Neural cell (in vitro differentiated cells): ENCODE data around the gene ESRRB.

Source experiments
- EP300 ChIP-seq: fragments of 450-650 bp; conservative IDR thresholded peaks from 2 replicates; pipeline ENCODE4 v1.6.1; 2014; ENCODE audit warnings: antibody characterized with exemption, mild to moderate bottlenecking, moderate library complexity; ENCODE audit not compliant: poor library complexity, severe bottlenecking
- EZH2 ChIP-seq: fragments of 200-600, 300-800 bp; shearing (Covaris generic), sonication (generic); IDR thresholded peaks from 2 replicates; pipeline ENCODE4 v1.6.1; 2014; ENCODE audit warnings: antibody characterized with exemption, low read length, borderline replicate concordance, mild to moderate bottlenecking; ENCODE audit not compliant: insufficient read depth, poor library complexity, severe bottlenecking
- MXI1 ChIP-seq: fragments of 450-650 bp; conservative IDR thresholded peaks from 2 replicates; pipeline ENCODE4 v1.6.1; 2014; ENCODE audit warnings: antibody characterized with exemption, mild to moderate bottlenecking; ENCODE audit not compliant: poor library complexity, severe bottlenecking
- POLR2AphosphoS5 ChIP-seq: IDR thresholded peaks from 2 replicates; pipeline ENCODE4 v1.6.1; 2012
- RAD21 ChIP-seq: fragments of 450-650 bp; conservative IDR thresholded peaks from 2 replicates; pipeline ENCODE4 v1.6.1; 2014; ENCODE audit warnings: antibody characterized with exemption, mild to moderate bottlenecking, moderate library complexity
- SMC3 ChIP-seq: fragments of 450-650 bp; conservative IDR thresholded peaks from 2 replicates; pipeline ENCODE4 v1.6.1; 2014; ENCODE audit warnings: antibody characterized with exemption, mild to moderate bottlenecking, moderate library complexity; ENCODE audit not compliant: poor library complexity
- TAF1 ChIP-seq: IDR thresholded peaks from 2 replicates; pipeline ENCODE4 v1.6.1; 2012; ENCODE audit warnings: low read depth
- TF ChIP-seq, protein P1 (sequence below): fragments of 450-650 bp; IDR thresholded peaks from 2 replicates; pipeline ENCODE4 v1.5.1; 2014; ENCODE audit warnings: antibody characterized with exemption, mild to moderate bottlenecking, moderate library complexity; ENCODE audit not compliant: poor library complexity, severe bottlenecking
- TF ChIP-seq, protein P2 (sequence below): IDR thresholded peaks from 2 replicates; pipeline ENCODE4 v1.6.1; 2012; ENCODE audit warnings: borderline replicate concordance

- TF ChIP-seq POLR2AphosphoS5 = no peak
- TF ChIP-seq, protein P1, sequence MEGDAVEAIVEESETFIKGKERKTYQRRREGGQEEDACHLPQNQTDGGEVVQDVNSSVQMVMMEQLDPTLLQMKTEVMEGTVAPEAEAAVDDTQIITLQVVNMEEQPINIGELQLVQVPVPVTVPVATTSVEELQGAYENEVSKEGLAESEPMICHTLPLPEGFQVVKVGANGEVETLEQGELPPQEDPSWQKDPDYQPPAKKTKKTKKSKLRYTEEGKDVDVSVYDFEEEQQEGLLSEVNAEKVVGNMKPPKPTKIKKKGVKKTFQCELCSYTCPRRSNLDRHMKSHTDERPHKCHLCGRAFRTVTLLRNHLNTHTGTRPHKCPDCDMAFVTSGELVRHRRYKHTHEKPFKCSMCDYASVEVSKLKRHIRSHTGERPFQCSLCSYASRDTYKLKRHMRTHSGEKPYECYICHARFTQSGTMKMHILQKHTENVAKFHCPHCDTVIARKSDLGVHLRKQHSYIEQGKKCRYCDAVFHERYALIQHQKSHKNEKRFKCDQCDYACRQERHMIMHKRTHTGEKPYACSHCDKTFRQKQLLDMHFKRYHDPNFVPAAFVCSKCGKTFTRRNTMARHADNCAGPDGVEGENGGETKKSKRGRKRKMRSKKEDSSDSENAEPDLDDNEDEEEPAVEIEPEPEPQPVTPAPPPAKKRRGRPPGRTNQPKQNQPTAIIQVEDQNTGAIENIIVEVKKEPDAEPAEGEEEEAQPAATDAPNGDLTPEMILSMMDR = no peak
- no peak for TF ChIP-seq EZH2
- TF ChIP-seq, protein P2, sequence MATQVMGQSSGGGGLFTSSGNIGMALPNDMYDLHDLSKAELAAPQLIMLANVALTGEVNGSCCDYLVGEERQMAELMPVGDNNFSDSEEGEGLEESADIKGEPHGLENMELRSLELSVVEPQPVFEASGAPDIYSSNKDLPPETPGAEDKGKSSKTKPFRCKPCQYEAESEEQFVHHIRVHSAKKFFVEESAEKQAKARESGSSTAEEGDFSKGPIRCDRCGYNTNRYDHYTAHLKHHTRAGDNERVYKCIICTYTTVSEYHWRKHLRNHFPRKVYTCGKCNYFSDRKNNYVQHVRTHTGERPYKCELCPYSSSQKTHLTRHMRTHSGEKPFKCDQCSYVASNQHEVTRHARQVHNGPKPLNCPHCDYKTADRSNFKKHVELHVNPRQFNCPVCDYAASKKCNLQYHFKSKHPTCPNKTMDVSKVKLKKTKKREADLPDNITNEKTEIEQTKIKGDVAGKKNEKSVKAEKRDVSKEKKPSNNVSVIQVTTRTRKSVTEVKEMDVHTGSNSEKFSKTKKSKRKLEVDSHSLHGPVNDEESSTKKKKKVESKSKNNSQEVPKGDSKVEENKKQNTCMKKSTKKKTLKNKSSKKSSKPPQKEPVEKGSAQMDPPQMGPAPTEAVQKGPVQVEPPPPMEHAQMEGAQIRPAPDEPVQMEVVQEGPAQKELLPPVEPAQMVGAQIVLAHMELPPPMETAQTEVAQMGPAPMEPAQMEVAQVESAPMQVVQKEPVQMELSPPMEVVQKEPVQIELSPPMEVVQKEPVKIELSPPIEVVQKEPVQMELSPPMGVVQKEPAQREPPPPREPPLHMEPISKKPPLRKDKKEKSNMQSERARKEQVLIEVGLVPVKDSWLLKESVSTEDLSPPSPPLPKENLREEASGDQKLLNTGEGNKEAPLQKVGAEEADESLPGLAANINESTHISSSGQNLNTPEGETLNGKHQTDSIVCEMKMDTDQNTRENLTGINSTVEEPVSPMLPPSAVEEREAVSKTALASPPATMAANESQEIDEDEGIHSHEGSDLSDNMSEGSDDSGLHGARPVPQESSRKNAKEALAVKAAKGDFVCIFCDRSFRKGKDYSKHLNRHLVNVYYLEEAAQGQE = no peak
- no peak for TF ChIP-seq TAF1
- TF ChIP-seq RAD21 = no peak
- no peak for TF ChIP-seq SMC3
- no peak for TF ChIP-seq EP300
- TF ChIP-seq MXI1 = no peak
Observed at GRCh38 chr14:76413962-76414600, 38.1 kb downstream of the ESRRB start.
